Prostate gland (tissue), 2 donors: Measurements from ENCODE around the gene CCDC14. TPM values are rescaled to one million over a fixed set of nuclear protein-coding genes. Genes with fewer than 3 reads are reported as not detected.
"Not testable (repeated sequence)": the region's sequence is repeated elsewhere in the genome, so short reads cannot be mapped to it uniquely, and the experiment has no call there.

Experiments used
- DNase-seq: peaks from one replicate; pipeline ENCODE4 v3.0.0-alpha.2; 2019; ENCODE audit warnings: low spot score
- H3K27ac ChIP-seq, 2 donors: fragments of 200-600 bp; sonication (generic); 2 replicates each; pipeline ENCODE4 v1.5.1; 2017 to 2019
- H3K27me3 ChIP-seq: fragments of 200-600 bp; sonication (generic); replicated peaks from 2 replicates; pipeline ENCODE4 v1.5.1; 2019; ENCODE audit not compliant: insufficient read depth
- H3K36me3 ChIP-seq, 2 donors: fragments of 200-600 bp; sonication (generic); 1 replicate in 1 of 2; 2 replicates in 1 of 2; pipeline versions ENCODE4 v1.5.1 to v1.8.1; 2017 to 2019
- H3K4me1 ChIP-seq: fragments of 200-600 bp; sonication (generic); replicated peaks from 2 replicates; pipeline ENCODE4 v1.5.1; 2019
- H3K4me3 ChIP-seq, 2 donors: fragments of 200-600 bp; sonication (generic); 2 replicates each; pipeline ENCODE4 v1.5.1; 2017 to 2019
- H3K9me3 ChIP-seq: fragments of 200-600 bp; sonication (generic); 2 replicates; pipeline ENCODE4 v1.5.1; 2017
- POLR2A ChIP-seq: fragments of 450-650 bp; IDR thresholded peaks from one replicate; pipeline ENCODE4 v1.6.1; 2016; ENCODE audit warnings: antibody characterized with exemption, mild to moderate bottlenecking
- POLR2AphosphoS5 ChIP-seq: sonication (generic); formaldehyde crosslinking; IDR thresholded peaks from one replicate; pipeline ENCODE4 v1.6.1; 2017; ENCODE audit warnings: antibody characterized with exemption
- WGBS: methylation state at CpG from one replicate; pipeline ENCODE4 v1.1.5; 2018; 5-methylcytosine and 5-hydroxymethylcytosine counted together
- intact Hi-C: fragments of 100-400 bp; cut with DNase I; formaldehyde crosslinking; loops from one replicate; pipeline ENCODE4 v1.14.2; 2022
- total RNA-seq, 2 donors: library from RNA; depleted of rRNA; stranded (reverse); fragments of >200 nt; gene quantifications; one replicate each; pipeline ENCODE4 v1.1.0, GENCODE V29; 2016
- TF ChIP-seq, protein P1 (sequence below), 4 experiments: fragments of 200-600 bp in 2 of 4; fragments of 450-650 bp in 2 of 4; sonication (generic) in 2 of 4; IDR thresholded peaks; 1 replicate in 3 of 4; 2 replicates in 1 of 4; pipeline ENCODE4 v1.5.1; 2016 to 2019; ENCODE audit warnings: antibody characterized with exemption in 4 of 4, mild to moderate bottlenecking in 2 of 4, moderate library complexity in 2 of 4

The CCDC14 gene
- total RNA-seq, 2 donors from 2014 or later = 19.0 to 44.9 TPM

DNA sequence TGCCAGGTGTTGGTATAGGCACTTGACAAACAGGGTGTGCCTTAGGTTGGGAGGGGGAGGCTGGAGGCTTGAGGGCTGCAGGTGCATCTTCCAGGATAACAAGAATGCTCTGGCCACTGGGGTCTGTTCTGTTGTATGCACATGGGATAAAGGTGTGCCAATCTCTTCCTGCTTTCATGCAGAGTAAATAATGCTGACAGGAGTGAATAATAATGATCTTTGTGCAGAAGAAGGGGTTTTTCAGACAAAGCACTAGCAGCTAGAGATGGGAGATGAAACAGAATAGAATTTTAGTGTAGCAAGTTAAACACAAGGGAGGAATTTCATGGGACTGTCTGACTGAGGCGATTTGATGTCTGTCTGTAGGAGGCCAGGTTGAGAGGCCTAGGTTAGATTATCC is 32.8 kb upstream of the CCDC14 start:
- Histone ChIP-seq H3K4me1 (no peaks in the 10 kb centered on the region), H3K27me3 (peaks cover 2% of the 10 kb centered on the region), H3K27ac (no peak overlapping the region), H3K36me3 (no peaks in the 10 kb centered on the region), H3K4me3 (no peak overlapping the region), H3K9me3 (no peaks in the 10 kb centered on the region)
- no peak for DNase-seq
- WGBS = 89% methylated on average over 1 of the region's 1 CpG
- intact Hi-C loops = no loop called here
- TF ChIP-seq POLR2A = no peak
- TF ChIP-seq, protein P1, sequence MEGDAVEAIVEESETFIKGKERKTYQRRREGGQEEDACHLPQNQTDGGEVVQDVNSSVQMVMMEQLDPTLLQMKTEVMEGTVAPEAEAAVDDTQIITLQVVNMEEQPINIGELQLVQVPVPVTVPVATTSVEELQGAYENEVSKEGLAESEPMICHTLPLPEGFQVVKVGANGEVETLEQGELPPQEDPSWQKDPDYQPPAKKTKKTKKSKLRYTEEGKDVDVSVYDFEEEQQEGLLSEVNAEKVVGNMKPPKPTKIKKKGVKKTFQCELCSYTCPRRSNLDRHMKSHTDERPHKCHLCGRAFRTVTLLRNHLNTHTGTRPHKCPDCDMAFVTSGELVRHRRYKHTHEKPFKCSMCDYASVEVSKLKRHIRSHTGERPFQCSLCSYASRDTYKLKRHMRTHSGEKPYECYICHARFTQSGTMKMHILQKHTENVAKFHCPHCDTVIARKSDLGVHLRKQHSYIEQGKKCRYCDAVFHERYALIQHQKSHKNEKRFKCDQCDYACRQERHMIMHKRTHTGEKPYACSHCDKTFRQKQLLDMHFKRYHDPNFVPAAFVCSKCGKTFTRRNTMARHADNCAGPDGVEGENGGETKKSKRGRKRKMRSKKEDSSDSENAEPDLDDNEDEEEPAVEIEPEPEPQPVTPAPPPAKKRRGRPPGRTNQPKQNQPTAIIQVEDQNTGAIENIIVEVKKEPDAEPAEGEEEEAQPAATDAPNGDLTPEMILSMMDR (IDR thresholded peaks at IDR 0.05) = no peak
- TF ChIP-seq POLR2AphosphoS5 = no peak

DNA sequence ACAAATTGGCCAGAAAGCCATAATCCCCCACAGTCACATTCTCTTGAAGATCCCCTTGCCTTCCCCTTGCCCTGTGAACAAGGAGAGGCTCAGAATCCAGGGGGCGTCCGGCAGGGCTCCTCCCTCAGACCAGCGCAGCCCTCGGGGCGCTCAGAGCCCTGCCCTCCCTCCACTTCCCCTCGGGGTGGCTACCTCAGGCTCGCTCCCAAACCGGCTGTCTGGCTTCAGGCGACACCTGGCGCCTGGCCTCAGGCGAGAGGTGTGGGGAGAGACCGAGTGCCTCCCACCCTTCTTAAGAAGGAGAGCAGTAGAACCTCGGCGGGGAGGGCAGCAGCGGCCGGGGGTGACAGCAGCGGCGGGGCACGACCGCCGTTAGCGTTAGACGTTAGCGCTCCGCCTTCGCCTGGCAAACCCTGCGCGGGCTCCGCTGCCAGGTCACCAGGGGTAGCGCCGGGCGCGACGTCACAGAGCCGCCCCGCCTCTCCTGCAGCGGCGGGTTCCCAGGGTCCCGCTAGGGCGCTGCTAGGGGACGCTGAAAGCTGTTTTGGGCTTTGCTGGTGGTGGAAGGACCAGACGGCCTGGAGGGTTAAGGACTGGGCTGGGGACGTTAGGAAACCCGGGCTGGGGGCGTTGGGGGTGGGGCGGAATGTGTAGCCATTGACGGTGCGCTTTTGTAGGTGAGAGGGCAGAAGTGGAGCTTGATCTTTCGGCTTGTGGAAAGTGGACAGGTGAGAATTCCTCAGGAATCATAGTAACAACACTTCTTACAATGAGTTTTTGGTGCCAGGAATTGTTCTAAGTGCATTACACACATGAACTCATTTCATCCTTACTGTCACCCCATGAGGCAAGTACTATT is 30.9 kb upstream of the CCDC14 start, which contains the start of gene ROPN1:
ROPN1 (minus strand) TSS at position 395 of the 859 bp plus-strand sequence. CDS start 11,643 bp downstream, outside the sequence.
- H3K4me1 ChIP-seq, H3K27me3 ChIP-seq, H3K9me3 ChIP-seq, H3K4me3 ChIP-seq, DNase-seq, H3K27ac ChIP-seq, H3K36me3 ChIP-seq, intact Hi-C loops: not testable (repeated sequence)
- WGBS = 0% methylated on average over 10 of the region's 49 CpGs

DNA sequence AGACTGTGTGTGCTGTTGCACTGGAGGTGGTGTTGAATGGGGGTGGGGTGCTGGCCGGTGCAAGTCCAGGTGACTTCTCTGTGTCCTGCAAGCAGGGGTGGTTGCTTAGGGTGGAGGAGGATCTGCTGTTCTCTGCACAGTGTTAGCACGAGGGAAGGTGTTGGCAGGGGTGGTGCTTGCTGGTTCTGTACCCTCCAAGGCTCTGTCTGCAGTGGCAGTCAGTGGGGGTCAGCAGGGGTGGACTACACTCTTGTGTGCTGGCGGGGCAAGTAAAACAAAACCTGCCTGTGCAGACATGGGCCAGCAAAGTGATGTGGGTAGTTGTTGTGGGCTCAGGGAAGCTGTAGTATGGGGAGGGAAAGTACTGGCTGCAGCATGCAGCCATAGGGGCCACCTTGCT is 25.4 kb upstream of the CCDC14 start:
- no peak overlapping the region for H3K27ac ChIP-seq
- no peaks in the 10 kb centered on the region for H3K36me3 ChIP-seq
- H3K4me3 ChIP-seq = no peak overlapping the region
- peaks cover 2% of the 10 kb centered on the region for H3K27me3 ChIP-seq
- no peak for DNase-seq
- H3K4me1 ChIP-seq = no peaks in the 10 kb centered on the region
- WGBS = 84% methylated on average over 3 of the region's 3 CpGs
- H3K9me3 ChIP-seq = no peaks in the 10 kb centered on the region
- intact Hi-C loops = loop anchor here (10.0 kb wide), 1 partner anchor 262 kb away; no protein-coding TSS in a partner anchor
- TF ChIP-seq, protein P1 (IDR thresholded peaks at IDR 0.05) = no peak
- no peak for TF ChIP-seq POLR2AphosphoS5
- no peak for TF ChIP-seq POLR2A

- H3K27me3 ChIP-seq = peaks cover 2% of the 10 kb centered on the region
Measured at GRCh38 chr3:123984957-123985356, 23.9 kb upstream of the CCDC14 start.

GRCh38 chr3:123984350-123984749 is 23.3 kb upstream of the CCDC14 start:
- Histone ChIP-seq H3K27ac (no peak overlapping the region), H3K36me3 (no peaks in the 10 kb centered on the region), H3K27me3 (peaks cover 1% of the 10 kb centered on the region), H3K4me1 (no peaks in the 10 kb centered on the region), H3K4me3 (no peak overlapping the region), H3K9me3 (no peaks in the 10 kb centered on the region)
- intact Hi-C loops = loop anchor here (10.0 kb wide), 1 partner anchor 260 kb away; no protein-coding TSS in a partner anchor
- WGBS = 97% methylated on average over 1 of the region's 1 CpG
- DNase-seq = no peak
- TF ChIP-seq POLR2A (no peak), POLR2AphosphoS5 (no peak)
- TF ChIP-seq, protein P1 (IDR thresholded peaks at IDR 0.05) = no peak

More at GRCh38 chr3:123984957-123985356, 23.9 kb upstream of the CCDC14 start:
- H3K36me3 ChIP-seq = no peaks in the 10 kb centered on the region
- no peak for DNase-seq
- WGBS = 31% methylated on average over 3 of the region's 3 CpGs
- no peaks in the 10 kb centered on the region for H3K9me3 ChIP-seq
- H3K4me3 ChIP-seq = no peak overlapping the region
- no peak overlapping the region for H3K27ac ChIP-seq
- intact Hi-C loops = loop anchor here (10.0 kb wide), 1 partner anchor 260 kb away; no protein-coding TSS in a partner anchor
- no peak for TF ChIP-seq POLR2A
- TF ChIP-seq POLR2AphosphoS5 = no peak
- TF ChIP-seq, protein P1 (IDR thresholded peaks at IDR 0.05) = no peak
- no peaks in the 10 kb centered on the region for H3K4me1 ChIP-seq

- H3K27me3 ChIP-seq, H3K9me3 ChIP-seq, H3K27ac ChIP-seq, H3K4me1 ChIP-seq, H3K4me3 ChIP-seq, DNase-seq, H3K36me3 ChIP-seq: not testable (repeated sequence)
- intact Hi-C loops = loop anchor here (10.0 kb wide), 1 partner anchor 257 kb away; no protein-coding TSS in a partner anchor
- 86% methylated on average over 4 of the region's 4 CpGs for WGBS
Measured at GRCh38 chr3:123981317-123981716, 20.3 kb upstream of the CCDC14 start.
